Fibroblast of villous mesenchyme (primary cell): ENCODE data around the gene SEMA4G. TPM values are rescaled to one million over a fixed set of nuclear protein-coding genes. Genes with fewer than 3 reads are reported as not detected.

Experiments
- DNase-seq: peaks from one replicate; pipeline ENCODE4 v3.0.0-alpha.2; 2010; ENCODE audit warnings: low read depth
- H3K4me3 ChIP-seq: 2 replicates; pipeline ENCODE4 v1.5.1; 2011; ENCODE audit warnings: low read depth, mild to moderate bottlenecking, low read length
- CTCF ChIP-seq: IDR thresholded peaks from 2 replicates; pipeline ENCODE4 v1.5.1; 2012; ENCODE audit warnings: low read depth, mild to moderate bottlenecking, low read length; ENCODE audit not compliant: insufficient read depth
- total RNA-seq: library from RNA; depleted of rRNA; stranded (reverse); fragments of >200 nt; gene quantifications from 2 replicates; pipeline ENCODE4 v1.2.3, GENCODE V29; 2012

SEMA4G gene
- total RNA-seq, 1 donor, result 0.43 TPM

GRCh38 chr10:101006593-101007098, 37.3 kb downstream of the SEMA4G start:
- TF ChIP-seq CTCF, result no peak
- no peak for DNase-seq
- no peak overlapping the region for H3K4me3 ChIP-seq

DNA sequence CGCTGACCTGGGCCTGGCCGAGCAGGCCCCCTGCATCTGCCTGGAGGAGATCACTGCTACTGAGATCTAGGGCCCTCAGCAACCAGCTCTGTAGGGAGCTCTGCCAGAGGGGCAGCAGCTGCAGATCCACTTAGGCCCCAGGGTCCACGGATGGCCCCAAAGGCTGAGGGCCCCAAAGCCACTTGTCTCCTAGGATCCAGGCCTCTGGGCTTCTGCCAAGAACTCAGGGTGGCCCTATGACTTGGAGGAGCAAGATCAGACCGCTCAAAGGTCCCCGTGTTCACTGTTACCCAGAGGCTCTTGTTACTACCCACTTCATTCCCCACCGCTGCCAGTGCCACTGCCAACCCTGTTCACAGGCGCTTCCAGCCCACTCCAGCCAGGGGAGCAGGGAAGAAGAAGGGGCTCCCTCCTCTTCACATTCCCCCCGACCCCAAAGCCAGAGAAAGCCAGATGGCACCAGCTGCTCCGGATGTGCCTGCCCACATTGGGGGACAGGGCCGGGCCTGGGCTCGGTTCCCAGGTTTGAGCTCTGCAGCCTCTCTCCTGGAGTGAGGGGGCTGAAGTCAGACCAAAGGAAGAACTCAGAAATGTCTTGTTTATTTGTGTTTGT, 37.9 kb downstream of the SEMA4G start:
- no peak for TF ChIP-seq CTCF
- peak; percentile 28 for DNase-seq
- H3K4me3 ChIP-seq, result no peak overlapping the region

DNA sequence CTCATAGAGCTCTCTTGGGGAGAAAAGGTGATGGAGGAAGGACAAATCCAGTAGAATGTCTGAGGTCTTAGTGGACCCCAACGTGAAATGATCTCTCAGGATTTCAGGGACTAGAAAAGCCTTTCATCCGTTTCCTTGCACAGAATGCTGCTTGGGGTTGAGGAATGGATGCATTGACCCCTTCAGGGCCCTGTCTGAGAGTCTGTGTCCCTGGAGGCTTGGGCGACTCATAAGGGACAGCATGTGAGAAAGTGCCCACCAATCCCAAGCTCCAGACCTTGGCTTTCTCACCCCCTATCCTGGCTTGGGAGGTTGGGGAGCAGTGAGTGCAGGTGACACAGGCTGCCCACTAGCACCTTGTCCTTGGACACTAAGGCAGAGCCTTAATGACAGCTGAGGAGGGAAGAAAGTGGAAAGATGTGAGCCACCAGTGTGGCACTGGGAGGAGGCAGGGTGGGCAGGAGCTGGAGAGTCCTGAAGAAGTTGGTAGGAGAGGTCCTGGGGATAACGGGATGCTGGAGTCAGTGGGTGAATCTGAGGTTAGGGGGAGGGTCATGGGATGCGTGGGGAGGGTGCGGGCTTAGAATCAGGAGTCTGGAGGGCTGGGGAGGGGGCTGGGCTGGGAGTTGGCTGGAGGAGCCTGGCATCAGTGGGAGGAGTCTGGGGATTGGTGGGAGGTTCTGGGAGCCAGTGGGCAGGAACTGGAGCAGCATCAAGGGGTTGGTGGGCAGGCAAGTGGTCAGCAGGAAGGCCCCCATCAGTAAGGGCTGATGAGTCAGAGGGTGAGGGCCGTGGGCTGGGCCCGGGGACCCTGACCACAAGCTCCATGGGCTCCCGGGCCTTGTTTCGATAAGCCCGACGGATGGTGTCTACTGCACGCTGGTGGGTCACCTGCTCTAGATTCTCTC, 38.9 kb downstream of the SEMA4G start:
- H3K4me3 ChIP-seq, result no peak overlapping the region
- TF ChIP-seq CTCF, result no peak
- DNase-seq, result no peak

- TF ChIP-seq CTCF, result no peak
- H3K4me3 ChIP-seq, result no peak overlapping the region
- DNase-seq, result no peak
Observed at GRCh38 chr10:101008823-101009423, 39.6 kb downstream of the SEMA4G start.

- DNase-seq, result no peak
- TF ChIP-seq CTCF, result no peak
- no peak overlapping the region for H3K4me3 ChIP-seq
Observed at GRCh38 chr10:101010329-101010728, 41.0 kb downstream of the SEMA4G start.

- DNase-seq, result peak; percentile 25
- TF ChIP-seq CTCF, result peak; percentile 51
- no peak overlapping the region for H3K4me3 ChIP-seq
Observed at GRCh38 chr10:101011517-101012423, 42.5 kb downstream of the SEMA4G start.
